ENCODE results near the gene DHX9. TPM values are rescaled to one million over a fixed set of nuclear protein-coding genes. Genes with fewer than 3 reads are reported as not detected.

Gene DHX9
- total RNA-seq, 1 experiment from 2014 or later: 176 TPM

DNA sequence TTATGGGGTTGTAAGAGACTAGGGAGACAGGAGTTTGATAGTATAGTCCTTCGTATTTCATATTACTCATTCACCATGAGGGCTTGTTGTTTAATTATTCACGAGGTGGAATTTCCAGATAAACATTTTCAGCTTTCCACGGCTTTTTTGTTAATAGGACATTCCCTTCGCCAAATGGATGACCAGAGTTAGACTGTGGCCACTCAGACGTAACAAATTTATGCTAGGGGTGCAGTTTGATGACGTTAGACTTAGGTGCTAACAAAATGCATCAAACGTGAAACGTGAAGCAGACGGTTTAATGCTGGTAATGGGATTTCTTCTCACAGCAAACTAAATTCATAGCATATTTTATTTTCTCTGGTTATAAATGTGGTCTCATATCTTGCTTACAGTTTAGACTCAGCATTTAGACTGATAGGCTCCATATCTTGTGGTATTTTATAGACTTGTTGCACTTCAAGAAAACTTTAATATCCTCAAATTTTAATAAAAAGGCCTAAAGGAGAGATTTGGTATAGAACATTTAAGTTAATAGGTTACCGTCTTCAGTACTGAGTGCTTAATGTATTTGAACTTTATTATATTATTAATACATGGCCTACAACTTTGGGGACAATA is 2.3 kb downstream of the DHX9 start:
- DNase-seq (ENCODE audit: low spot score): no peak

GRCh38 chr1:182842265-182842664 is 3.1 kb downstream of the DHX9 start:
- DNase-seq (ENCODE audit: low spot score): no peak

- DNase-seq (ENCODE audit: low spot score): no peak
Measured at GRCh38 chr1:182845379-182845778, 6.2 kb downstream of the DHX9 start.

GRCh38 chr1:182845894-182846293 is 6.7 kb downstream of the DHX9 start:
- no peak for DNase-seq (ENCODE audit: low spot score)

DNA sequence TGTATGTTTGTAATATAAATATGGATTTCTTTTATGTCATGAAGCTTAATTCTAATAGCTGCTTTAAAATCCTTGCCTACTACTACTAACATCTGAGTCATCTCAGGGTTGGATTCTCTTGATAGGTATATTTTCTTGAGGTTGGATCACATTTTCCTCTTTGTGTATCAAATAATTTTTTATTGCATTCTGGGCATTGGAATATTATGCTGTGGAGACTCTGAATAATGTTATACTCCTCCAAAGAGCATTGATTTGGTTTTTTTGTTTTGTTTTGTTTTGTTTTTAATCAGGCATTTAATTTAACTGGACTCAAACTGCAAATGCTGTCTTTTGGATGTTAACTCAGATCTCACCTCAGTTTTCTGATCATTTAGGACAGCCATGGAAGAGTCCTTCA is 8.0 kb downstream of the DHX9 start:
- no peak for DNase-seq (ENCODE audit: low spot score)

DNA sequence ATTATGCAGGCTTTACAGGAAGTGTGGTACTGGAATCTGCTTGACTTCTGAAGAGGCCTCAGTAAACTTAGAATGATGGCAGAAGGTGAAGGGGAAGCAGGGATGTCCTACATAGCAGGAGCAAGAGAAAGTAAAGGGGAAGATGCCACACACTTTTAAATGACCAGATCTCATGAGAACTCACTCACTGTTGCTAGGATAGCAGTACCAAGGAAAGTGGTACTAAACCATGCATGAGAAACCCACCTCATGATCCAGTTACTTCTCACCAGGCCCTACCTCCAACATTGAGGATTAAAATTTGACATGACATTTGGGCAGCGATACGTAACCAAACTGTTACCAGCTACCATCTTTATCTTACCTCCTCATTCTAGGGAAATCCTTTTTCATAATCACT is 9.6 kb downstream of the DHX9 start:
- no peak for DNase-seq (ENCODE audit: low spot score)

GRCh38 chr1:182850319-182850718 is 11.2 kb downstream of the DHX9 start:
- DNase-seq (ENCODE audit: low spot score): no peak

DNA sequence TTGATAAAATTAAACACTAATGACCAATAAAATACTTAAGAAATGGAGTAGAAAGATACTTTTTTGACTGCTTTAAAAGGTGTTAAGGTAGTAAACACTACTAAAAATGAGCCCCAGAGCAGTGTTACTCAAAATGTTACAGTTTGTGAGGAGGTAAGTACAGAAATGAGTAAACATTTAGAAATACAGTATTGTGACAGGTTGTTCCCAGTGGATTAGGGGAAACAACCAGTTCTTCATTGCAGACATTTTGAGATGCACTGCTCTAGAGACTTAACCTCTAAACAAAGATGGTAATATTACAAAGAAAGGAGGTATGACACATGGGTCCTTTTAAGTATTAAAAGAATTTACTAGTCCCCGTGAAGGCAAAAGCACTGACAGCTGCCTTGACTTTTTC is 12.7 kb downstream of the DHX9 start:
- no peak for DNase-seq (ENCODE audit: low spot score)

GRCh38 chr1:182855911-182856310 is 16.8 kb downstream of the DHX9 start:
- no peak for DNase-seq (ENCODE audit: low spot score)

DNA sequence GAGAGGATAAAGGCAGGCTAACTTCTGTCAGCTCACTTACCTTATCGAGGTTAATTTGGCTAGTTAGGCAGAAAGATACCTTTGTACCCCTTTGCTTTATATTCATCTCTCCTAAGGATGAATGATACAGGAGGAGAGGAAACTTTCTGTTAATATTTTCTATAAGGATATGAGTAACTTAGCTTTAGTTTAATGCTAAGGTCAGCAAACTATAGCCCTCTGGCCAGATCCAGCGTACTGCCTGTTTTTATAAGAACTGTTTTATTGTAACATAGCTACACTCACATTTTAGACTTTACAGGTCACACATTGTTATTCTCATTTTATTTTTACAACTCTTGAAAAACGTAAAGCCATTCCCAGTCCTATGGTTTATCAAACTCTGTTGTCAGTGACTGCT is 18.1 kb downstream of the DHX9 start:
- no peak for DNase-seq (ENCODE audit: low spot score)

GRCh38 chr1:182860658-182861057 is 21.5 kb downstream of the DHX9 start:
- no peak for DNase-seq (ENCODE audit: low spot score)

DNA sequence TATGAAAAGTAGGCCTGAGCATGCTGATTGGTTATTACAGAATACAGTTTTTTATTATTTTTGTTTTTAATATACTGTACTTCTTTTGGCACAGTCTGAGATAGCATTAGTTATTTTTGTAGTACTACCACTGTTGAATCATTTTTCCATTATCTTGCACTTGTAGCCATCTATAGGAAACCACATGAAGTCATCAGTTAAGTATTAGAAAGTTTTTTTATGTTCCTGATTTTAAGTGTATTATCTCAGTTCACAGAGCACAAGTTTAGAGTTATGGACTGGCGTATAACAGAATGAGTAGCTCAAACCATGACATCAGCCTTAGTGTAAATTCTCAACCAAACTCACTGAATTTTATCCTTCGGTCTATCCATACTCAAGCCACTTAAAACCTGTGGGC is 22.8 kb downstream of the DHX9 start:
- DNase-seq (ENCODE audit: low spot score): no peak

DNA sequence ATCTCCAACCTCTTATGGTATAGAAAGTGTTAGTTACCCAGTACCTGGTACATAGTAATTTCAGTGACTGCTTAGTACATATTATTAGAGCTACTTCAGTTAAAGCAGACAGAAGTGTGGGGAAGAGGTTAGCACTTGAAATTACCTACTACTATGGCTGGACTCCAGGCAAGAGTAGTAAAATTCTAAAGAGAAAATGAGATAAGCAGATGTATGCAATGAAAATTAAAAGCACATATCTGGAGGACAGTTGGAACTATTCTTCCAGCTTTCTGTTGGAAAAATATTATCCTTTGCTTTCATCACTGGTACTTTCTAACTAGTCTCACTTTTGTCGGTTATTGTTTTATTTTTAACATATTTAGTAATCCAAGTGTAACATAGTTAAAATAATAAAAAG is 23.7 kb downstream of the DHX9 start:
- DNase-seq (ENCODE audit: low spot score): no peak

DNA sequence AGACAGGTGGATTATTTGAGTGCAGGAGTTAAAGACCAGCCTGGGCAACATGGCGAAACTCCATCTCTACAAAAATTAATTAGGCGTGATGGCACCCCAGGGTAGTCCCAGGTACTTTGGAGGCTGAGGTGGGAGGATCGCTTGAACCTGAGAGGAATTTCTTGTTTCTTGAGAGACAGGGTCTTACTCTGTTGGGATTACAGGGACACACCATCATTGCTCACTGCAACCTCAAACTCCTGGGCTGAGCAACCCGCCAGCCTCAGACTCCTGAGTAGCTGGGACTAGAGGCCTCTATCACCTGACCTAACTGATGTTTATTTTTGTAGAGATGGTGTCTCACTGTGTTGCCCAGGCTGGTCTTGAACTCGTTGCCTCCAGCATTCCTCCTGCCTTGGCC is 24.8 kb downstream of the DHX9 start:
- DNase-seq (ENCODE audit: low spot score): no peak

DNA sequence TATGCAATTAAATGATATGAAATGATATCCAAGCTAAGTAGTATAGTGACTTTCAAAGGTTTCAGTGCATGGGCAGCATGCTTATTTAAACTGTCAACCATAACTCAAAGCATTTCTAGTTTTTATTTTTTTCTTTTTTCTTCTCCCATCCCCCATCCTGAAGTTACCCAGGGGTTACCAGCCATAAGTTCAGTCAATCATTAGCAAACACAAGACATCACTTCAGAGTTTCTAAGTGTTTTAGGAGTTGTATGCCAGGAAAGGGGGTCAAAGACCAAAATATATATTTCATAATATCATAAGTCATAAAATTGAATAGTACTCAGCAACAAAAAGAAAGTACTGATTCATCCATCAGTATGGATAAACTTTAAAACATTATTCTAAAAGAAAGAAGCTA is 28.7 kb downstream of the DHX9 start:
- DNase-seq (ENCODE audit: low spot score): no peak

DNA sequence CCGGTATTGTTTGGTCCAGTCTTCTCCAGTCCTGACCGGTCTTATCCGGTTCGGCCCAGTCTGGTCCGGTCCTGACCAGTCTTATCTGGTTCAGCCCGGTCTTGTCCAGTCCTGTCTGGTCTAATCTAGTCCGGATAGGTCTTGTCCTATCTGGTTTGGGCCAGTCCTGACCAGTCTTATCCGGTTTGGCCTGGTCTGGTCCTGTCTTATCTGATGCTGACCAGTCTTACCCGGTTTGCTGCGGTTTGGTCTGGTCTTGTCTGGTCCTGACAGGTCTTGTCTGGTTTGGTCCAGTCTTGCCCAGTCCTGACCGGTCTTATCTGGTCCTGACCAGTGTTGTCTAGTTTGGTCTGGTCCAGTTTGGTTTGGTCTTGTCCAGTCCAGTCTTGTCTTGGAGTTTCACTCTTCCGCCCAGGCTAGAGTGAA is 30.1 kb downstream of the DHX9 start:
- DNase-seq (ENCODE audit: low spot score): no peak

GRCh38 chr1:182872881-182873280 is 33.7 kb downstream of the DHX9 start:
- DNase-seq (ENCODE audit: low spot score): no peak

DNA sequence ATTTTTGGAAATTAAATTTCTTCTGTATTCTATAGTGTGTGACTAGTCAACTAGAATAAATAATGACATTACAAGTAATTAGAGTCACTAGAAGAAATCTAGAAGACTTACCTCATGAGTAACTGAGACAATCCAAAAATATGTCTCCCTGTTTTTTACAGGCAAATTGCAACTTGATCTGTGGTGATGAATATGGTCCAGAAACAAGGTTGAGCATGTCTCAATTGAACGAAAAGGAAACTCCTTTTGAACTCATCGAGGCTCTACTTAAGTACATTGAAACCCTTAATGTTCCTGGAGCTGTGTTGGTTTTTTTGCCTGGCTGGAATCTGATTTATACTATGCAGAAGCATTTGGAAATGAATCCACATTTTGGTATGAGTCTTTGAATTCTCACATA is 36.7 kb downstream of the DHX9 start:
- DNase-seq (ENCODE audit: low spot score): no peak

DNA sequence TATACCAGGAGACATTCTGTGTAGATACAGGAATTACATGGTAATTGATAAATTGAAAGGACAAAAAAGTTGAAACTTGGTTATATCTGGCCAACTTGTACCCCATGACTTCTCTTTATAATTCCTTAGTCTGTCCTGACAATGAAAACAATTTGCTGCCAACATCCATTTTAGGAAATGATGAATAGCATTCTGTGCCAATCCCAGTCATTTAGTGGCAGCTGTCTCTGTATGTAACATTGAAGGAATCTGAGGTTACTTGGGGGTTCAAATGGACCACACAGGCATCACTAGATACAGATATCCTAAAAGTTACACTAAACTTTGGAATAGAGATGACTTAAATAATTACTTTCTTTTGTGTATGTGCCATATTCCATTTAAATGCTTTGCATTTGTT is 38.2 kb downstream of the DHX9 start:
- DNase-seq (ENCODE audit: low spot score): no peak

GRCh38 chr1:182877842-182878241 is 38.7 kb downstream of the DHX9 start:
- DNase-seq (ENCODE audit: low spot score): no peak

DNA sequence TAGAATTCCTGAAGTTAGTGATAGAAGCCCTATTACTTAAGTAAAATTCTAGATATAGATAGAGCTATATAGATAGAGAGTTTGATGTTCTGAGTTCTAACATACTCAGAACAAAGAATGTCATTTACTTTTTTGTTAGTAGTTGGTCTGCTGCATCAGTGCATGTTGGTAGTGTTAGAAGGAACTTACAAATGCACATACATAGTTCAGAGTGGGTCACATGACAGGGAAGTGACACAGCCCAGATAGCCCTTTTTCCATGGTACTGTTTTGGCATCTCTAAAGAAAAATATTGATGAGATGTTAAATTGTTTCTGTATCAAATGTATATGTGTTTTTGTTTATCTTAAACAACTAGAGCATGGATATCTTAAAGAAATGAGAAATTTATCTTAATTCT is 45.7 kb downstream of the DHX9 start:
- DNase-seq (ENCODE audit: low spot score): no peak

GRCh38 chr1:182885591-182885990 is 46.4 kb downstream of the DHX9 start:
- no peak for DNase-seq (ENCODE audit: low spot score)

DNA sequence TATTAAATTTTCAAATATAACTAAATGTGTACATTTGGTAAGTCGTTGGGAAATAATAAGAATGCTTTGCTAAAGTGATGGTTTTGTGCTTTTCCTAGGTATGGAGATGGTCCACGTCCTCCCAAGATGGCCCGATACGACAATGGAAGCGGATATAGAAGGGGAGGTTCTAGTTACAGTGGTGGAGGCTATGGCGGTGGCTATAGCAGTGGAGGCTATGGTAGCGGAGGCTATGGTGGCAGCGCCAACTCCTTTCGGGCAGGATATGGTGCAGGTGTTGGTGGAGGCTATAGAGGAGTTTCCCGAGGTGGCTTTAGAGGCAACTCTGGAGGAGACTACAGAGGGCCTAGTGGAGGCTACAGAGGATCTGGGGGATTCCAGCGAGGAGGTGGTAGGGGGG is 47.8 kb downstream of the DHX9 start:
- no peak for DNase-seq (ENCODE audit: low spot score)

DNA sequence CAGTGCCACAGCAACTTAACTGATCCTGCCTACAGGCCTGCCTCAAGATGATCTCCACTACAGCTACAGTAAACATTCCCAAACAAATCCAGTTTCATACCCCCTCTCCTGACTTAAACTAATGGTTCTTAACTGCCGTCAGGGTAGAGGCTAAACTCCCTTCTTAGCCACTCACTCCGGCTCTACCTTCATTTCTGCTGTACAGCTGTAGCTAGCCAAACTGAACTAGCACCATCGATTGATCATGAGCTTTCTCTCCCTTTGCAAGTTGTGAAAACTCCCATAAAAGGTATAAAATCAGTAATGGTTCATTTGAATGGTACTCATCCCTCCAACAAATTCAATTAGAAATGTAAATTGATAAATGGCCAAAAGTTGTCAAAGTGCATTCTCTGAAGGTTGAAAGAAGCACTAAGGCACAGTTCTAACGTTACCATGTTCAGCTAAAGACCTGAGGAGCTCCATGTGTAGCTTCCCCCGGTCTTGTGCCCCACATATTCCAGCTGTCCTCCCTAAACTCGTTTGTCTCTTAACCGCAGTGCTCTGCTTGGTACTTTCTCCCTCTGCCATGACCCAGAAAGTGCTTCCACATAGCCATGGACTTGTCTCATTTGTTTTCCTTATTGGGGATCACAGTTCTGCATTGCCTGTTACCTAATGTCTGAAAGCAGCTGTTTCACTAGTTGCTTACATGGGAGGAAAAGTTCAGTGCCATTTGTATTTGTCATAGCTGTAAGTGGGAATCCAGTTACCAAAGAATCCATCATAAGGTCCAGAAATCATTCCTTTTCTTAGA is 49.8 kb downstream of the DHX9 start:
- no peak for DNase-seq (ENCODE audit: low spot score)

Measured in A172 (cell line).